Nucleus accumbens (tissue), 56 donors: ENCODE results near the gene ALOX12.

Source experiments
- DNase-seq, 56 donors: peaks; one replicate each; lab custom pipeline; 2025; lab: John Stamatoyannopoulos, UW

ALOX12 gene

GRCh38 chr17:7020894-7021664 lies 25.2 kb downstream of the ALOX12 start:
- DNase-seq: no peak

- DNase-seq: peak in 38 of 56 donors; percentile 10 to 81 (median 44)
These were observed 26.3 kb downstream of the ALOX12 start for GRCh38 chr17:7021993-7022778.

GRCh38 chr17:7022781-7023571 lies 27.1 kb downstream of the ALOX12 start, which contains the start of gene BCL6B:
TSS of gene BCL6B (plus strand) at chr17:7023050. CDS start at chr17:7023672, 622 bp downstream.
- no peak for DNase-seq

- peak in 48 of 56 donors; percentile 23 to 91 (median 63) for DNase-seq
These were observed 27.9 kb downstream of the ALOX12 start for GRCh38 chr17:7023576-7024401.

- DNase-seq: no peak
These were observed 28.5 kb downstream of the ALOX12 start for GRCh38 chr17:7024402-7024785.

GRCh38 chr17:7025245-7025644 lies 29.4 kb downstream of the ALOX12 start:
- no peak for DNase-seq

GRCh38 chr17:7026471-7027115 lies 30.7 kb downstream of the ALOX12 start:
- DNase-seq: no peak

GRCh38 chr17:7027335-7027734 lies 31.5 kb downstream of the ALOX12 start:
- no peak for DNase-seq

- DNase-seq: no peak
These were observed 33.2 kb downstream of the ALOX12 start for GRCh38 chr17:7029096-7029495.

- no peak for DNase-seq
These were observed 33.8 kb downstream of the ALOX12 start for GRCh38 chr17:7029659-7030058.

GRCh38 chr17:7034955-7035590 lies 39.2 kb downstream of the ALOX12 start:
- no peak for DNase-seq

- peak in 55 of 56 donors; percentile 27 to 97 (median 86) for DNase-seq
These were observed 39.9 kb downstream of the ALOX12 start, which contains the start of gene SLC16A13 for GRCh38 chr17:7035591-7036368. TSS of gene SLC16A13 (plus strand) at chr17:7036015. CDS start at chr17:7036383, 368 bp downstream.

GRCh38 chr17:7038025-7038862 lies 42.4 kb downstream of the ALOX12 start:
- DNase-seq: no peak

- no peak for DNase-seq
These were observed 44.0 kb downstream of the ALOX12 start for GRCh38 chr17:7039832-7040231.

GRCh38 chr17:7041607-7042500 lies 46.0 kb downstream of the ALOX12 start:
- no peak for DNase-seq
